Activated T-cell treated with anti-CD3 and anti-CD28 coated beads, Interleukin-2, amount 50 U/mL, for 72 hours (primary cell): ENCODE results near the gene SPAG9. TPM values are rescaled to one million over a fixed set of nuclear protein-coding genes. Genes with fewer than 3 reads are reported as not detected.
"Not testable (repeated sequence)": the region's sequence is repeated elsewhere in the genome, so short reads cannot be mapped to it uniquely, and the experiment has no call there.

Experiments used
- ATAC-seq, 2 donors: fragments of 150-1000 bp; cut with Tn5 transposase; replicated peaks in 1 of 2; 2 replicates each; pipeline ENCODE4 v1.10.0; 2021; ENCODE audit warnings: moderate library complexity in 2 of 2, mild to moderate bottlenecking in 1 of 2
- DNase-seq, 2 donors: peaks; one replicate each; pipeline ENCODE4 v3.0.0; 2021 to 2022; ENCODE audit warnings: mixed read lengths in 1 of 2
- H3K27ac Mint-ChIP-seq: one replicate; pipeline ENCODE4 v1.8.0; 2022; ENCODE audit warnings: mild to moderate bottlenecking, moderate library complexity, mixed read lengths
- H3K27me3 Mint-ChIP-seq: one replicate; pipeline ENCODE4 v1.8.0; 2022; ENCODE audit warnings: low read depth, mixed read lengths
- H3K36me3 Mint-ChIP-seq, 2 donors: one replicate each; pipeline ENCODE4 v1.8.0; 2022; ENCODE audit warnings: mixed read lengths in 2 of 2, mild to moderate bottlenecking in 1 of 2; ENCODE audit not compliant: insufficient read depth in 2 of 2
- H3K4me1 Mint-ChIP-seq: one replicate; pipeline ENCODE4 v1.8.0; 2022; ENCODE audit warnings: low read depth, mixed read lengths
- H3K4me3 Mint-ChIP-seq, 2 donors: one replicate each; pipeline ENCODE4 v1.8.0; 2022; ENCODE audit warnings: mild to moderate bottlenecking in 2 of 2, mixed read lengths in 2 of 2, moderate library complexity in 2 of 2
- H3K9me3 Mint-ChIP-seq, 2 donors: one replicate each; pipeline ENCODE4 v1.8.0; 2022; ENCODE audit warnings: mixed read lengths in 2 of 2
- total RNA-seq, 2 donors: library from RNA; stranded (reverse); gene quantifications; one replicate each; pipeline ENCODE4 v1.2.3, GENCODE V29; 2022

The SPAG9 gene
- total RNA-seq, 2 donors from 2014 or later = 55.0 to 69.8 TPM

DNA sequence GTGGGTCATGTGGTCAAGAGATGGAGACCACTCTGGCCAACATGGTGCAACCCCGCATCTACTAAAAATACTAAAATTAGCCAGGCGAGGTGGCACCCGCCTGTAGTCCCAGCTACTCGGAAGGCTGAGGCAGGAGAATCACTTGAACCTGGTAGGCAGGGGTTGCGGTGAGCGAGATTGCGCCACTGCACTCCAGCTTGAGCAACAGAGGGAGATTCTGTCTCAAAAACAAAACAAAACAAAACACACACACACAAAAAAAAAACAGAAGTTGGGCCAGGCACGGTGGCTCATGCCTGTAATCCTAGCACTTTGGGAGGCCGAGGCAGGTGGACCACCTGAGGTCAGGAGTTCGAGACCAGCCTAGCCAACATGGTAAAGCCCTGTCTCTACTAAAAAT, 31.8 kb downstream of the SPAG9 start:
- not testable (repeated sequence) for ATAC-seq, H3K4me3 Mint-ChIP-seq, H3K27me3 Mint-ChIP-seq, H3K36me3 Mint-ChIP-seq, DNase-seq, H3K9me3 Mint-ChIP-seq, H3K27ac Mint-ChIP-seq
- peaks cover 26% of the 10 kb centered on the region for H3K4me1 Mint-ChIP-seq

DNA sequence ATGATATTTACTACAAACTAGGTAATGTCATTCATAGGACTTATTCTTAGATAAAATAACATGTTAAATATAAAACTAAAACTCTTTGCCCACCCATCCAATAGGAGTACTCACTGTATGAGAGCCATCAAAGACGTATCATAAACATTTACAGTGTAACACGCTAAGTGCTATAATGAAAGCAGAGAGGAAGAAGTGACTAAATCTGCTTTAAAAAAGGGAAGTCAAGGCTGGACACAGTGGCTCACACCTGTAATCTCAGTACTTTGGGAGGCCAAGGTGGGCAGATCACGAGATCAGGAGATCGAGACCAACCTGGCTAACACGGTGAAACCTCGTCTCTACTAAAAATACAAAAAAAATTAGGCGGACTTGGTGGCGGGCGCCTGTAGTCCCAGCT, 32.4 kb downstream of the SPAG9 start:
- DNase-seq (no peak), ATAC-seq (no peak)
- no peaks in the 10 kb centered on the region for H3K36me3 Mint-ChIP-seq
- H3K4me1 Mint-ChIP-seq = peaks cover 26% of the 10 kb centered on the region
- H3K4me3 Mint-ChIP-seq = no peak overlapping the region
- H3K27me3 Mint-ChIP-seq = no peaks in the 10 kb centered on the region
- no peak overlapping the region for H3K27ac Mint-ChIP-seq
- H3K9me3 Mint-ChIP-seq = no peaks in the 10 kb centered on the region

DNA sequence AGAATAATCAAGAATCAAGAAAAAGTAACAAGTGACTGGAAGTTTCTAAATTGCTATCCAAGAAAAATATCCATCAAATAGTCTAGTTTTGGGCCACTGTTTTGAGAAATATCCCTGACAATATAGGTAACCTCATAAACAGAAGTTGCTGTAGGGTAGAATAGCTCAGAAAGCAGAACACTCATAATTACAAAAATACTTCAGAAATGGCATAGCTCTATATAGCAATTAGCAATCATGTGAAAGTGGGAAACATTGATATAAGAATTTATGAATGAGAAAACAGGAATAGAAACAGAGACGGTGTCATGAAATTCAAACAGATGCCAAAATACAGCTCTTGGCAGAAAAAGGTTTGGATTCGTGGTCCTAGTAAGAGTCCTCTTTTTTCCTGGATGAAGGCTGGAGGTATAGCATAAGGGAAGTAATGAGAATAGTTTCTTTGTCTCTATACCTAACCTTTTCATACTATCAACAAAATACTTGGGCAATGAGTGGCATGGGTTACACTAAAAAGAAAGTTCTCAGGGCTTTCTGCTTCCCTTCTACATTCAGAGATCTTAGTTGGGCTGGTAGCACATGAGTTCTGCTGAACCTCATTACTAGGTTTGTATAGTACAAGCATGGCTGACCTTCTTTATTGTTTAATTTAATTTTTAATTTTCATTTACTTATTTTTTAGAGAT, 33.5 kb downstream of the SPAG9 start:
- ATAC-seq = peak in 1 of 2 donors; percentile 35

DNA sequence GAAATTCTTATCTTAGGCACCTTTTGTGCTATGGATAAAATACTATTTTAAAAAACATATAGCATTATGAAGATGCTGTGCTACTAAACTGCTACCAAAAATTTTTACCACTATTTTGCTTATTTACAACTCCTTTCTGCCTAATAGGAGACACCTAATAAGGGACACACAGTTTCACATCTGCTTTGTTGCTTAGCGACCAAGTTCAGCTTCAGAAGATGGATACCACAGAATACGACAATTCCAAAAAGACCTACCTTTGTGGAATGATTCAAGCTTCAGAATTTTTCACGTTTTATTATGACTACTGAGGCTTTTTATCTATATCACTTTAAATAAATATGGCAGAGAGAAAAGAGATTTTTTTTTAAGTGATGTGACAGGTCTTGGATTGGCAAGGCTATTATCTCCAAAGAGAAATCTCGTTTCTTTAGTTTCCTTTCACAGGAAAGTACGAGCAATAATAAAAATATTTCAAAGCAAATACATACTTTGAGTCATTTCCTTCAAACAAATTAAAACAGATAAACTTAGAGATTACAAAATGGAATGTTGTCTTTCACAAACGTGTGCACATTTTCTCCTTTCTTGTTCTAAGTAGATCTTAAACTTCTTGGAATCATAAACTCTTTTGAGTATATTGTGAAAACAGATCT, 35.4 kb downstream of the SPAG9 start:
- Mint-ChIP-seq H3K27ac (no peak overlapping the region), H3K4me1 (peaks cover 30% of the 10 kb centered on the region), H3K9me3 (no peaks in the 10 kb centered on the region), H3K36me3 (peaks cover under 1 to 2% of the 10 kb centered on the region in 2 donors), H3K27me3 (no peaks in the 10 kb centered on the region), H3K4me3 (peak overlapping the region in 1 of 2 donors; percentile 52)
- DNase-seq (no peak), ATAC-seq (peak in 1 of 2 donors; percentile 28)

More for the DNA sequence above, 33.5 kb downstream of the SPAG9 start:
- no peaks in the 10 kb centered on the region for H3K9me3 Mint-ChIP-seq
- DNase-seq = no peak
- no peaks in the 10 kb centered on the region for H3K36me3 Mint-ChIP-seq
- no peak overlapping the region for H3K4me3 Mint-ChIP-seq
- peaks cover 26% of the 10 kb centered on the region for H3K4me1 Mint-ChIP-seq
- H3K27ac Mint-ChIP-seq = no peak overlapping the region
- no peaks in the 10 kb centered on the region for H3K27me3 Mint-ChIP-seq

DNA sequence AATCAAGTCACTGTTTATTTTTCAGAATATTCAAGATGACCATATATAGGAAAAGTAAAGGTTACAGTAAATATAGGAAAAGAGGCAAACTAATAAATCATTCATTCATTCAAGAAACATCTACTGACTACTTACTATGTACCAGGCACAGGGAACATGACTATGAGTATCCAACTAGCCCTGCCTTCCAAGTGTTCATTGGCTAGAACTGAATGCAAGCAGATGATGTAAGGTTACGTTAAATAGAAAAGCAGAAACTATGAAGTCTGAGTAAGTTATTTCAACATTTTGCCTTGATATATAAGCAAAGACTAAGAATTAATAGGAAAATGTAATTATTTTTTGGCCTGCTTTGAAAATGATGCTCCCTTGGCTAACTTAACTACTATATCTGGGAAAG, 36.7 kb downstream of the SPAG9 start:
- ATAC-seq (no peak), DNase-seq (no peak)
- no peaks in the 10 kb centered on the region for H3K27me3 Mint-ChIP-seq
- peaks cover 30% of the 10 kb centered on the region for H3K4me1 Mint-ChIP-seq
- H3K4me3 Mint-ChIP-seq = no peak overlapping the region
- no peaks in the 10 kb centered on the region for H3K9me3 Mint-ChIP-seq
- H3K36me3 Mint-ChIP-seq = peaks cover 1 to 2% of the 10 kb centered on the region in 2 donors
- H3K27ac Mint-ChIP-seq = no peak overlapping the region

DNA sequence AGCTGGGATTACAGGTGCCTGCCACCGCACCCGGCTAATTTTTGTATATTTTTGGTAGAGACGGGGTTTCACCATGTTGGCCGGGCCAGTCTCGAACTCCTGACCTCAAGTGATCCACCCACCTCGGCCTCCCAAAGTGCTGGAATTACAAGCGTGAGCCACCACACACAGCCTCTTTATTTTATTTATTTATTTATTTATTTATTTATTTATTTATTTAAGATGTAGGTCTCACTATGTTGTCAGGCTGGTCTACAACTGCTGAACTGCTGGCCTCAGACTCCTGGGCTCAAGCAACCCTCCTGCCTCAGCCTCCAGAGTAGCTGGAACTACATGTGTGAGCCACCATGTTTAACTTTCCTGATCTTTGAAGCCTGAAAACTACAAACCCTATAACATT, 37.3 kb downstream of the SPAG9 start:
- not testable (repeated sequence) for H3K4me3 Mint-ChIP-seq, H3K36me3 Mint-ChIP-seq, ATAC-seq, H3K27me3 Mint-ChIP-seq, H3K9me3 Mint-ChIP-seq, H3K27ac Mint-ChIP-seq, DNase-seq
- H3K4me1 Mint-ChIP-seq = peaks cover 25% of the 10 kb centered on the region

DNA sequence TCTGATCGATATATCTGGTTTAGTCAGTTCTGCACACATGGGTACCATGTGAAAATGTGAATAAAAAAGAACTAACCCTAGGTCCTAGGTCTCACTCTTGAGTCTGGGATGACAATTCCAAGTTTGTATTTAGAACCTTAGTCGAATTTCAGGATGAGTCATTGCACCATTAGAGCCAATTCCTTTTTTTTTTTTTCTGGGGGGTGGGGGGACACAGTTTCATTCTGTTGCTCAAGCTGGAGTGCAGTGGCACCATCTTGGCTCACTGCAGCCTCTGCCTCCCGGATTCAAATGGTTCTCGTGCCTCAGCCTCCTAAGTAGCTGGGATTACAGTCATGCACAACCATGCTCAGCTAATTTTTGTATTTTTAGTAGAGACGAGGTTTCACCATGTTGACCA, 41.6 kb downstream of the SPAG9 start:
- Mint-ChIP-seq H3K27me3 (no peaks in the 10 kb centered on the region), H3K9me3 (no peaks in the 10 kb centered on the region), H3K4me3 (no peak overlapping the region), H3K4me1 (peaks cover 4% of the 10 kb centered on the region), H3K27ac (no peak overlapping the region), H3K36me3 (peaks cover 6 to 7% of the 10 kb centered on the region in 2 donors)
- no peak for ATAC-seq
- DNase-seq = no peak

DNA sequence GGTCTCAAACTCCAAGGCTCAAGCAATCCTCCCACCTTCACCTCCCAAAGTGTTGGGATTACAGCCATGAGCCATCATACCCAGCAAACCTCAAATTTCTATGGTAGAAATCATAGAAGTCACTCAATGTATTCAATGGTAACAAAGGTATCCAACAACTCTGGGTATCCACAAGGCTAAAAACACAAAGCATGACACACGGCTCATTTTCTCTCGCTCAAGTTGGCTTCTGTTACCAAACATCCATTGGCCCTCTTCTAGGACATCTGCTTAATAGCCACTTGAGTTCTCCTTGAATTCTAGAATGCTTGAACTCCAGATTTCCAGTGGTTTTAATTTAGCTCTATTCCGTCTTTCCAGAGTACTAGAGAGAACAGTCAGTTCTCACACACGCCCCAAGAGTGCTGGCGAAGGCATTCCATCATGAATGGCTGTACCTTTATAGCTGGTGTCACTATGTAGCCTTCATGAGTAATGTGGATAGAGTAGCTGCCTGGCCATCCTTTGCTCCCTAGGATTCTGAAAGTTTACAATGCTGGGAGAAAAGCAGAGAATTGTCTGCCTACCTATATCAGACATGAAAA, 42.6 kb downstream of the SPAG9 start:
- Mint-ChIP-seq H3K4me1 (peaks cover 4% of the 10 kb centered on the region), H3K4me3 (no peak overlapping the region), H3K9me3 (no peaks in the 10 kb centered on the region), H3K36me3 (peaks cover 6 to 7% of the 10 kb centered on the region in 2 donors), H3K27me3 (no peaks in the 10 kb centered on the region), H3K27ac (no peak overlapping the region)
- DNase-seq = no peak
- ATAC-seq = no peak

DNA sequence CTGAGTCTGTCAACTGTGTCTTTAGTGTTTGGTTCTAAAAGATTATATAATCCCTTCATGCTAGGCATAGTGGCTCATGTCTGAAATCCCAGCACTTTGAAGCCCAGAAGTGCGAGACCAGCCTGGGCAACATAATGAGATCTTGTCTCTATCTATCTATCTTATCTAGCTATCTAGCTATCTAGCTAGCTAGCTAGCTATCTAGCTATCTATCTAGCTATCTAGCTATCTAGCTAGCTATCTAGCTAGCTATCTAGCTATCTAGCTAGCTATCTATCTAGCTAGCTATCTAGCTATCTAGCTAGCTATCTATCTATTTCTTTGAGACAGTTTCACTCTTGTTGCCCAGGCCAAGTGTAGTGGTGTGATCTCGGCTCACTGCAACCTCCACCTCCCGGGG, 43.8 kb downstream of the SPAG9 start:
- Mint-ChIP-seq H3K4me1 (peaks cover 4% of the 10 kb centered on the region), H3K4me3 (no peak overlapping the region), H3K36me3 (peaks cover 6 to 7% of the 10 kb centered on the region in 2 donors), H3K27me3 (no peaks in the 10 kb centered on the region), H3K9me3 (no peaks in the 10 kb centered on the region), H3K27ac (no peak overlapping the region)
- no peak for DNase-seq
- ATAC-seq = no peak

DNA sequence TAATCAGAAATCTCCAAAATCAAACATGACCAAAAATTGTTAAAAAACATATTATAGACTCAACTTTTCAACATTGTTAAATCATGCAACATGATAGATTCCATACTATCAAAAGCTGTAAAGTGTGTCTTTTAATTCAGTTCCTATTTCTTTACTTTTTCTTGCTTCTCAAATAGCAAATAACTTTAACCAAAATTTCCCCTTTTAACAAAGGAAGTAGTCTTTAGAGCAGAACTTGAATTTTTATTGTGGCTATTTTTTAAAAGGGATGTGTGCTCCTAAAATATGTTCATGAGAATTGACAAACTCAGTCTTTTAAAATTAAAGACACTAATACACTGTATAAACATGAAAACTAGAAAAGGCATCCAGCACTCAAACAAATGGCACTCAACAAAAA, 49.1 kb downstream of the SPAG9 start:
- DNase-seq = no peak
- Mint-ChIP-seq H3K4me3 (no peak overlapping the region), H3K9me3 (no peaks in the 10 kb centered on the region), H3K36me3 (no peaks in the 10 kb centered on the region), H3K27ac (no peak overlapping the region), H3K4me1 (peaks cover 8% of the 10 kb centered on the region), H3K27me3 (no peaks in the 10 kb centered on the region)
- ATAC-seq = no peak

DNA sequence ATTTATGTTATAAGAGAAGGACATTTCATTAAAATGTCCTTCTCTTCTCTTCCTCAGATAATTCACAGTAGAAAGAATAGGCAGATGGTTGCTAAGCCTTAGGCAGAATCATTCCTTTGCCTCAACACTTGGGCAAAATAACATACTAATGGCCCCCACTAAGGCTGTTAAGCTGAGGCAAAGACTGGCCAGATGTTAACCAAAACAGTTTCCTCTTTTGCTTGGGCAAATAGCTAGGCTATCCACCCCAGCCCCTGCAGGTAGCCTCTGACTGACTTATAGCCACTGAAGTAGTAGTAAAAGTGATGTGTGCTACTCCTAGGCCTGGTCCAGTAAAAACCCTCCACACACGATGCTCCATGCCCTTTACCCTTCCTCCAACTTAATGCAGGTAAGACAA, 55.2 kb downstream of the SPAG9 start:
- no peaks in the 10 kb centered on the region for H3K36me3 Mint-ChIP-seq
- no peaks in the 10 kb centered on the region for H3K9me3 Mint-ChIP-seq
- DNase-seq = no peak
- no peak overlapping the region for H3K27ac Mint-ChIP-seq
- no peaks in the 10 kb centered on the region for H3K27me3 Mint-ChIP-seq
- no peak for ATAC-seq
- peaks cover 8% of the 10 kb centered on the region for H3K4me1 Mint-ChIP-seq
- H3K4me3 Mint-ChIP-seq = no peak overlapping the region

DNA sequence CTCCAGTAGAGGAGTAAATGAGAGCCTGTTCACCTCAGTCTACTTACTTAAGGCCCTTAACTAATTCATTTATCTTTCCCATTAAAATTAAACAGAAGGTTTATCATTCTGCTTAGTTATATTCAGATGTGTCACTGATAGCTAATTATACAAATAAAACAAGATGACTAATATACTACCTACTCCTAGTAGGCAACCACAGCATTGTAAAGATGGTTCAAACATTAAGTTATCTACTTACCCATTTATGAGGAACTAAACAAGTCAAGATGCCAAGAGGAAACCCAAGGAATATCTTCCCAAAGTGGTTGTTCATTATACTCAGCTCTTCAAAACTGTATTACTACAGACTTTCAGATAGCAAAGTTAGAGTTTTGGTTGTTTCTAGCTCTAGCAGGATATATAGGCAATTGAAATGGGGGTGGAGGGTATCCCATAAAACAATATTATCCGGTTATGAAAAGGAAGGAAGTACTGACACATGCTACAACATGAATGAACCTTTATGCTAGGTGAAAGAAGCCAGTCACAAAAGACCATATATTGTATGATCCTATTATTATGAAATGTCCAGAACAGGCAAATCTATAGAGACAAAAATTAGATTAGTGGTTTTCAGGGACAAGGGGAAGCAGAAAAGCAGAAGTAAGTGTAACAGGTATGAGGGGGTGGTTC, 56.5 kb downstream of the SPAG9 start:
- DNase-seq (no peak), ATAC-seq (no peak)
- no peaks in the 10 kb centered on the region for H3K27me3 Mint-ChIP-seq
- no peak overlapping the region for H3K4me3 Mint-ChIP-seq
- H3K36me3 Mint-ChIP-seq = no peaks in the 10 kb centered on the region
- no peaks in the 10 kb centered on the region for H3K4me1 Mint-ChIP-seq
- no peak overlapping the region for H3K27ac Mint-ChIP-seq
- H3K9me3 Mint-ChIP-seq = no peaks in the 10 kb centered on the region

DNA sequence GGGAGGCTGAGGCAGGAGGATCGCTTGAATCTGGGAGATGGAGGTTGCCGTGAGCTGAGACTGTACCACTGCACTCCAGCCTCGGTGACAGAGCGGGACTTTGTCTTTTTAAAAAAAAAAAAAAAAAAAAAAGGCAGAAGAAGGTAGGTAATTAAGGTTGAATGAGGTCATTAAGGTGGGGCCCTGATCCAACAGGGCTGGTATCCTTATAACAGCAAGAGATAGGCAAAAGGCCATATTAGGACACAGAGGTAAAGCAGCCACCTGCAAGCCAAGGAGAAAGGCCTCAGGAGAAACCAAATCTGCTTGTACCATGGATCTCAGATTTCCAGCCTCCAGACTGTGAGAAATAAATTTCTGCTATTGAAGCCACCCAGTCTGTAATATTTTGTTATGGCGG, 60.3 kb downstream of the SPAG9 start:
- no peaks in the 10 kb centered on the region for H3K4me1 Mint-ChIP-seq
- DNase-seq (no peak), ATAC-seq (no peak)
- H3K4me3 Mint-ChIP-seq = no peak overlapping the region
- no peaks in the 10 kb centered on the region for H3K36me3 Mint-ChIP-seq
- no peaks in the 10 kb centered on the region for H3K27me3 Mint-ChIP-seq
- no peaks in the 10 kb centered on the region for H3K9me3 Mint-ChIP-seq
- H3K27ac Mint-ChIP-seq = no peak overlapping the region
